ENCODE measurements around the gene GJB2.

GJB2 gene

DNA sequence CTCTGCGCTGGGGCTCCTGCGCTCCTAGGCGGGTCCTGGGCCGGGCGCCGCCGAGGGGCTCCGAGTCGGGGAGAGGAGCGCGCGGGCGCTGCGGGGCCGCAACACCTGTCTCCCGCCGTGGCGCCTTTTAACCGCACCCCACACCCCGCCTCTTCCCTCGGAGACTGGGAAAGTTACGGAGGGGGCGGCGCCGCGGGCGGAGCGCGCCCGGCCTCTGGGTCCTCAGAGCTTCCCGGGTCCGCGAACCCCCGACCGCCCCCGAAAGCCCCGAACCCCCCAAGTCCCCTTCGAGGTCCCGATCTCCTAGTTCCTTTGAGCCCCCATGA lies at the start of gene GJB2:
GJB2 (minus strand) TSS at position 103 of the 326 bp plus-strand sequence. CDS start 3,357 bp downstream, outside the sequence.
- no peak for TF ChIP-seq CTCF (IDR thresholded peaks at IDR 0.05; ENCODE audit: low read depth, low read length, missing control alignments)
- in situ Hi-C loops (cut with HindIII; ENCODE audit: low pct_ligation_motif_present, low sequenced_read_pairs): loop anchor here (25.0 kb wide), 1 partner anchor 220 kb away; no protein-coding TSS in a partner anchor
- Histone ChIP-seq H3K27me3 (replicated peaks) (peaks cover 58% of the 10 kb centered on the region), H3K36me3 (replicated peaks) (no peaks in the 10 kb centered on the region), H3K27ac (no peak within 1 kb of the TSS), H3K4me3 (ENCODE audit: low read depth, low read length) (peak within 1 kb of the TSS; percentile 37)
- DNase-seq: no peak

DNA sequence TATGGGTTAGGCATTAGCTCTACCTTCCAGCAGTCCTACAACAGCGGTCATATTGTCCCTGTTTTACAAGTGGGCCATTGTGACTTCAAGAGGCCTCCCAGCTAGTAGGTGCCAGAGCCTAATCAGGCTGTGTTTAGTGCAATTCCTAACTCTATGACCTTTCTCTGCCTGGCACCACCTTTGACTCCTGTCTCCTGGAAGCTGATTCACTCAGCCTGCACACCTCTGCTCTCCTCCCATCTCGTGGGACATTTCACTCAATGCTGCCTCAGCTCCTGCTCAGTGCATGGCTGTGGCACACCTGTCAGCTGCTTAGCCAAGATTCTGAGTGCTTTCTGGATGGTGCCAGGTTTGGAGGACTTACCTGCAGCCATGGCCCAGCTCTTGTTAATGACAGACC lies 48.9 kb upstream of the GJB2 start:
- in situ Hi-C loops (cut with HindIII; ENCODE audit: low pct_ligation_motif_present, low sequenced_read_pairs): no loop called here
- DNase-seq: no peak
- H3K27me3 ChIP-seq (replicated peaks): no peaks in the 10 kb centered on the region
- H3K27ac ChIP-seq: no peak overlapping the region
- no peaks in the 10 kb centered on the region for H3K36me3 ChIP-seq (replicated peaks)
- no peak for TF ChIP-seq CTCF (IDR thresholded peaks at IDR 0.05; ENCODE audit: low read depth, low read length, missing control alignments)
- H3K4me3 ChIP-seq (ENCODE audit: low read depth, low read length): no peak overlapping the region

DNA sequence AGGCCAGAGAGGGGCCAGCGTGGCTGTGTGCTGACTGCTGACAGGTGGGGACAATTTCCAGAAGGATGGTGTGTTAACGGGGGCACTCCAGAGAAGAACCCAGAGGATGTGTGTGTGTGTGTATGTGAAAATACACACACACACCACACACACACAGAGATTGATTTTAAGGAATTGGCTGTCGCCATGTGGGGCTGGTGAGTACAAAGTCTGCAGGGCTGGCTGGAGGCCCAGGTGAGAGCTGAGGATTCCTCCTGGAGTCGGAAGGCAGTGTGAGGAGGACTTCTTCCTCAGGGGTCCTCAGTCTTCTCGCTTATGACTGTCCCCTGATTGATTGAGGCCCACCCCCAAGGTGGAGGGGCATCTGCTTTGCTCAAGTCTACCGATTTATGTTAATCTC lies 47.0 kb upstream of the GJB2 start:
- no peak overlapping the region for H3K4me3 ChIP-seq (ENCODE audit: low read depth, low read length)
- no peaks in the 10 kb centered on the region for H3K36me3 ChIP-seq (replicated peaks)
- no peak for TF ChIP-seq CTCF (IDR thresholded peaks at IDR 0.05; ENCODE audit: low read depth, low read length, missing control alignments)
- in situ Hi-C loops (cut with HindIII; ENCODE audit: low pct_ligation_motif_present, low sequenced_read_pairs): no loop called here
- H3K27ac ChIP-seq: no peak overlapping the region
- H3K27me3 ChIP-seq (replicated peaks): no peaks in the 10 kb centered on the region
- no peak for DNase-seq

- Histone ChIP-seq H3K27me3 (replicated peaks) (peaks cover 36% of the 10 kb centered on the region), H3K27ac (no peak overlapping the region), H3K4me3 (ENCODE audit: low read depth, low read length) (no peak overlapping the region), H3K36me3 (replicated peaks) (no peaks in the 10 kb centered on the region)
- no peak for DNase-seq
- no peak for TF ChIP-seq CTCF (IDR thresholded peaks at IDR 0.05; ENCODE audit: low read depth, low read length, missing control alignments)
- in situ Hi-C loops (cut with HindIII; ENCODE audit: low pct_ligation_motif_present, low sequenced_read_pairs): no loop called here
Measured at GRCh38 chr13:20232556-20233277, 40.0 kb upstream of the GJB2 start.

GRCh38 chr13:20231839-20232555 lies 39.3 kb upstream of the GJB2 start, which contains the start of gene GJB6:
Gene GJB6 (minus strand): TSS chr13:20232319. CDS start chr13:20223480, 8,839 bp downstream.
- no peak within 1 kb of the TSS for H3K4me3 ChIP-seq (ENCODE audit: low read depth, low read length)
- no peak within 1 kb of the TSS for H3K27ac ChIP-seq
- in situ Hi-C loops (cut with HindIII; ENCODE audit: low pct_ligation_motif_present, low sequenced_read_pairs): no loop called here
- TF ChIP-seq CTCF (IDR thresholded peaks at IDR 0.05; ENCODE audit: low read depth, low read length, missing control alignments): no peak
- no peaks in the 10 kb centered on the region for H3K36me3 ChIP-seq (replicated peaks)
- peaks cover 36% of the 10 kb centered on the region for H3K27me3 ChIP-seq (replicated peaks)
- DNase-seq: no peak

Measured in brain microvascular endothelial cell (primary cell).